NCI-H2107 treated with DMSO at 0.1 percent for 48 hours (cell line): ENCODE results near the gene FMO2.
"Not testable (repeated sequence)": the region's sequence is repeated elsewhere in the genome, so short reads cannot be mapped to it uniquely, and the experiment has no call there.

Experiments used
- DNase-seq: peaks from one replicate; lab custom pipeline; 2025; ENCODE audit not compliant: unreplicated experiment; lab: John Stamatoyannopoulos, UW

The FMO2 gene

DNA sequence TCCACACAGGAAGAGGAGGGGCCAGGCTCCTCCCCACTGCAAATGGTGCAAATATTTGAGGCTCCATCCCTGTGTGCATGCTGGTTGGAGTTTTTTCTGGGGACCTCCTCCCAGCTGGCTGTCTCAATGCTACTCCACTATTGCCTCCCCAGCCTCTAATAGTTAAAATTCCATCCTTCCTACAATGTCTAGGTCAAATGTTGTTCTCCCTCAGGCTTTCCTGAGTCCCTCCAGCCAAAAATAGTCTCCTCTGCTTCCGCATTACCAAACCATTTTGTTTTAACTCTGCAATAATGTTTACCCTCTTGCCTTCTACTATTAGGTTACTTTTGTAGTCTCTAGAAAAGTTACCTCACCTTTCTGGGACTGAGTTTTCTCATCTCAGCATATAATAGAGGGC lies 33.6 kb downstream of the FMO2 start:
- no peak for DNase-seq

DNA sequence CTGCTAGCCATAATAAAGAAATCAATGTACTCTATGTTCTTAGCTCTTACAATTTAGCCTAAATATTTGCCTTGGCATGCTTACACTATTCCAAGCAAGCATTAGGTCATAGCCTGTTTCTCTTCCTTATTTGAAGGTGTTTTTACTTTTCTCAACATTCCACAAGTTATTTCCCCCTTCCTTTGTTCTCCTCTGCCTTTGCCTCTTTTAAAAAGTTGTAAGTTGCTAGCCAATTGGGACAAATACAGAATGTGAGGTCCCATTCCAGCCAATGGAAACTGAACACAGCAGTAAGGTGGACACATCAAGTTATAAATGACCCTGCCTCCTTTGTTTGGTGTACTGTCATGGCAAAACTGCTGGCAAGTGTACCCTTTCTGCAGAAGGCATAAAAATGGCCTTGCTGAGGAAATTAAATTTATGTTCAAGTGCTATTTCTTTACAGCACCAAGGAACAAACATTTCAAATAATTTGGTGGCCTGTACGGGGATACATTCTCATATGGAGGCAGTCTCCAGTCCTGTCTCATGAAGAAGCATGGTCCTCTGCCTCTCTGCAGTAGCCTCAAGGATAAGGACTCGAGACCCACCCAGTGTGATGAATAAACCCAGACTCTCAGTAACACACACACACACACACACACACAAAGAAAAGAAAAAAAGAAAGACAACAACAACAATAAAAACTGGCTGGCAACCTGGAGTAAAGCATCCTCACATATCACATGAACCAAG lies 34.4 kb downstream of the FMO2 start:
- DNase-seq: no peak

DNA sequence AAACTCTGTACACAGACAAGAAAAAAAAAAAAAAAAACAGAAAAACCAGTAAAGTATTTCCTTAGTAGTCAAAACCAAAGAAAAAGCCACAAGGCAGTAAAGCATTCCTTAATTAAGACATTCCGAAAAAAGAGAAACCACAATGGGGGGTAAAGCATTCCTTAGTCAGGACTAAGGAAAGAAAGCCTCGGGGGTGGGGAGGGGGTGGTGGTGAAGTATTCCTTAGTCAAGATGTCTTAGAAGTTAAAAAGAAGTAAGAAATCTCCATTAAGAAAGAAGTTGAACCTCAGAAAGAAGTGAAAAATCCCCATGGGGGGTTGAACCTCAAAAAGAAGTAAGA lies 35.0 kb downstream of the FMO2 start:
- DNase-seq: no peak

DNA sequence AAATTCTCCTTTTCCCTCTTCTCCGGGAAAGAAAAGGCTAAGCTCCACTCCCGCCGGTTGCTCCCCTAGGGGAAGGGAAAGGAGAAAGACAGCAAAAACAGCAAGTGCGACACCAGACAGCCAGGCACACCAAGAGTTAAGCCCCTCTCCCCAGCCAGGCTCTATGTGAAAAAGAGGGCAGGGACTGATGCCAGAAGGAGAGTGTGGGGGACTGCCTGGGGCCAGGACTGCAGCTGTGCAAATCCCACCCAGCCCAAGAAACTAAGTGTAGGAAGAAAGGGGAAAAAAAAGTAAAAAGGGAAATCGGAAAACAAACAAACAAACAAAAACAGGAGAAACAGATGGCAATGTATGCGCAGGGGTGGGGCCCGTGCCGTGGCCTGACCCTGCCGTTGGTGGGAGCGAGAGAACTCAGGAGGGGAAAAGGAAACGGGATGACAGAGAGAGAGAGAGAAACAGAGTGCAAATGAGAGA lies 35.5 kb downstream of the FMO2 start:
- no peak for DNase-seq

DNA sequence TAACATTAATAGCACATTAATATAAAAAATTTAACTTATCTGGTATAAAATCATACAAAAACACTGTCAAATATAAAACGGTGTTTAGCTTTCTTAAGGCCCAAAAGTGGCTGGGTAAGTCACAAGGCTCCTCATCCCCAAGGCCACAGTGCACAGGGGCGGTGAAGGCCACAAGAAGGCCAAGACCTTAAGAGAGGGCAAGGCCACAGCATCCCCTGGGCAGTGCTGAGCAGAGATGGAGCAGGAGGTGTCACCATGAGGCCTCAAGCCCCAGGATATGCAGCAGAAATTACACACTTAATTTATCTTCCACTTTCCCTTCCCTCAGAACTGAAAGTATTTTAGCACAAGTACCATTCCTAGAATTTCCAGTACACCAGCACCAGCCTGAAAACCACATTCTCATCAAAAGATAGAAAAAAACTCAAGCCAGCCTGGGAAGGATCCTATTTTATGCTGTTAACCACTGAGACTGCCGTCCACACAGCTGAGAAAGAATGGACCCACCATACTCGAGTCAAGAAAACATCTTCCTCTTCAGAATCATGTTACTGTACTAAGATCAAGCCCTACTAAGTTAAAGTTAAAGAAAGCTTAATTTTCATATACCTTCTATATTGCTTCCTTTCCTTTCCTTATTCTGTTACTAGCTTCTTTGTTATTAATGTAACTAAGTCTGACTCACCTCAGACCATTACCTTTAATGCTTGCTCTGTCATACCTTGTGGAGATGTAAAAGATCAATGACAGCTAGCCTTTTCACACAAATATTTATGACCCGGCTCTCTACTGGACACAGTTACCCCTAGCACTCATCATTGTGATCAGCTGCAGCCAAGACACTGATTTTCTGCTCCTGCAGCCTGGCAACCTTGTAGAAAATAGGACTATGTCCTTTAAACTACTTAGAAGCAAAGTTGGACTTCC lies 36.8 kb downstream of the FMO2 start:
- no peak for DNase-seq

DNA sequence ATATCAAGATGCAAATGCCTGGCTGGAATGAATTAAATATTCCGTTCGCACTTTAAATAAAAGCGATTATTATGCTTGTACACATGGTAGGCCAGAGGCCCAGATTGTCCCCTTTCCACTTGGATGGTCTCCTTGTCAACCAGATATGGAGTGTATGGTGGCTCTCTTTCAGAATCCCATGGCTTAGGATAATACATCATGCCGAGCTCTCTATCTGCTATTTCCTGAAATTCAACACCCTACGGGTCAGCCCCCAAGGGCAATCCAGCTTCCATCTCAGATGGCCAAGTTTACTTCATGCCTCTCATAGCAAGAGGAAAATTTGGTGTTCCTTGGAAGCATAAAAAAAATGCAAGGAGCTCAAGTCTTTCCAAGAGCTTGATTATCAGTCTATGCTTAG lies 37.8 kb downstream of the FMO2 start:
- no peak for DNase-seq

DNA sequence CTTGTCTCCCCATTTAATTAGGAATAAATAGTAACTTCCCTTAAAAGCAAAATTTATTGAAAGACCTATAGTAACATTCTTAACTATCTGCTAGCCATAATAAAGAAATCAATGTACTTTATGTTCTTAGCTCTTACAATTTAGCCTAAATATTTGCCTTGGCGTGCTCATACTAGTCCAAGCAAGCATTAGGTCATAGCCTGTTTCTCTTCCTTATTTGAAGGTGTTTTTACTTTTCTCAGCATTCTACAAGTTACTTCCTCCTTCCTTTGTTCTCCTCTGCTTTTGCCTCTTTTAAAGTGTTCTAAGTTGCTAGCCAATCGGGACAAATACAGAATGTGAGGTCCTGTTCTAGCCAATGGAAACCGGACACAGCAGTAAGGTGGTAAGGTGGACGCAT lies 39.2 kb downstream of the FMO2 start:
- DNase-seq: not testable (repeated sequence)

DNA sequence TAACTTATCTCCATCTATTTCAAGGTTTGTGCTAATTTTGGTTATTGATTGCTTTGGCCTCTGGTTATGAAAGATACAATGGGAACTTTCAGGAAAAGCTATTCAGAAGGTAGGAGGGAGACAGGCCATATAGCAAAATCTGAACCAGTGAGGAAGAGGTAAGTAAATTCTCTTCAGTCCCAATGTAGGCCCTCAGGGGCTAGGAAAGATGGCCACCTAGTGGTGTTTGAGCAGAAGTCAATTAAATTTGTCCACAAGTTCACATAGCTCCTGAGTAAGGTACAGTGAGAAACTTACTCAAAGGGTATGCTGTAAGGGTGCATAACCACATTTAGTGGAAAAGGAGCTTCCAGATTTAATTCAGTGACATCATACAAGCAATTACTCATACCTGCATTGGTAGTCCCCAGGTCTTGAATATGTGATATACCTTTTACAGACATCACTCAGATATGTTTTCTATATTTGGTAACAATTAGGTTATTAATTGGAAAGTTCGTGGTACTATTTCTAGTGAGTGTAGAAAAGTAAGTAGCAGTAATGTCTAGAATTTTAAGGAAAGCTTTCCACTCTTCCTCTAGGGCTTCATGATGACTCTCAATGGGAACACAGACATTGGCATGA lies 41.8 kb downstream of the FMO2 start:
- peak; percentile 94 for DNase-seq

DNA sequence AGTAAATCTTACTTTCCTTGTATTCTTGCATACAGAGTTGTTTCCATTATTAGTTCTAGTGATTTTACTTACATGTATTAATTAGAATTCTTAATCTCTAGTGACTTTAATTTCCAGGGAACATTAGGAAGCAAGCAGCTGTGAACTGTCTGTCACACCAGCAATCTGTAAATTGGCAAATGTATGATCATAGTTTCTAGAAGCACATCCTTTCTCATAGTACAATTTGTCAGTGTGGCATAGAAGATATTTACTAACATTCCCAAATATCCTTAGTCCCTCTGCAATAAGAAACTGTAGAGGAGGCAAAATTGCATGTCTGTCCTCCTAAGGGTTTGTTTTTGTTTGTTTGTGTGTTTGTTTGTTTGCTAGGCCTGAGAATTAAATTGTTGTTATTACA lies 46.2 kb downstream of the FMO2 start:
- no peak for DNase-seq

DNA sequence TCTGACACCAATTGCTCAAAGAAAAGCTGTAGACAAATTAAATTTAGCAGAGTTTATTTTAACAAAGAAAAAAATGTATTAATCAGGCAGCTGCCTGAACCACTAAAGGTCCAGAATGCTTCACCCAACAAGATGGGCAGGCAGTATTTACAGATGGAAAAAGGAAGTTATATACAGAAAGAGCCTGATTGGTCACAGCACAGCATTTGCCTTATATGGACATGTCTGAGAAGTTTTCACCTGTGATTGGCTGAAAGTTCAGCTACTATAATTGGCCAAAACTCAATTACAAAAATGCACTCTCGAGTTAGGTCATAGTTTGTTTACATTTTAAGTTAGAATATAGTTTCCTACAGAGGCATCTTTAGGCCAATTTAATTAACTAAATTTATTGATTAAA lies 48.1 kb downstream of the FMO2 start:
- DNase-seq: no peak

DNA sequence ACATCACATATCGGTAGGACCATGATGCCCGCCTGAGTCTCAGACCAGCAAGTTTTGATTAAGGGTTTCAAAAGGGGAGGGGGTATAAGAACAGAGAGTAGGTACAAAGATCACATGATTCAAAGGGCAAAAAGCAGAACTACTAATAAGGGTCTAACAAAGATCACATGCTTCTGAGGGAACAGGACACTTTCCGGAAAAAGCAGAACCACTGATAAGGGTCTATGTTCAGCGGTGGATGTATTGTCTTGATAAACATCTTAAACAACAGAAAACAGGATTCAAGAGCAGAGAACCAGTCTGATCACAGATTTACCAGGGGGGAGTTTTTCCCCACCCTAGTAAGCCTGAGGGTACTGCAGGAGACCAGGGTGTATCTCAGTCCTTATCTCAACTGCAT lies 51.1 kb downstream of the FMO2 start:
- not testable (repeated sequence) for DNase-seq

DNA sequence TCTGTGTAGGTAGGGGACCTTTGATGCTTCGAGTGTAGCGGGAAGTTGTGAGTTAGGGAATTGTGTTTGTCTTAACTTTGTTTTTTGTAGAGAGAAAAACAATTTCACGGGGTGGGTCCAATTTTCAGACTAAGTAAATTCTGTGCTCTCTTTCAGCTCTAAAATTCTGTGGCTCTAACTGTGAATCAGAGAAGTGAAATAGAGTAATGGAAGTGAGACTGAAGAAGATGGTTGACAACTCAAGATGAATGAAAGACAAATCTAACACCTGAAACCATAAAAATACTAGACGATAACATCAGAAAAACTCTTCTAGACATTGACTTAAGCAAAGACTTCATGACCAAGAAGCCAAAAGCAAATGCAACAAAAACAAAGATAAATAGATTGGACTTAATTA lies 58.8 kb downstream of the FMO2 start:
- no peak for DNase-seq

DNA sequence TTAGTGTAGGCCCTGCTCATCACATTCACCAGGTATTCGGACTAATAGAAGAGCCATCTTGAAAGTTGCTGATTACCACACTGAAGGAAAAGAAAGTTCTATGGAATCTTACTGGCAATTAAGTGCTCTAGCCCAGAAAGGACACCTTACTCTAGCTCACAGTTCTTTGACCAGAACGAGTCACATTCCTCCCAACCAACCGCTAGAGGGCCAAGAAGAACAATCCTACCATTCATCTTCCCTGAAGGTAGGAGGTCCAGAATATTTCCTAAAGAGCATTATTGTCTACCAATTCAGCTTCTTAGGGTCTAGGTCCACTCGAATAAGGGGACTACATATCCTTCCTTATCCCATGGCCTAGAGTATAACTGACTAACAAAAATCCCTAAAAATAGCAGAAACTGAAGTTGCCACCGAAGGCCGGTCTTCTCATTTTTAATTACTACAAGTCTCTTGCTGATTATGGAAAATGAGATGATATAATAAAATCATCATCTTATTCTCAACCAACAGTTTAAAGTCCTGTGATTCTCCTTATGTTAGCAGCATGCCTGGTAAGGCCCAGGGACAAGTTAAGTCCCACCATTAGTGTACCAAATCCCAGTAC lies 60.5 kb downstream of the FMO2 start:
- DNase-seq: peak; percentile 27

DNA sequence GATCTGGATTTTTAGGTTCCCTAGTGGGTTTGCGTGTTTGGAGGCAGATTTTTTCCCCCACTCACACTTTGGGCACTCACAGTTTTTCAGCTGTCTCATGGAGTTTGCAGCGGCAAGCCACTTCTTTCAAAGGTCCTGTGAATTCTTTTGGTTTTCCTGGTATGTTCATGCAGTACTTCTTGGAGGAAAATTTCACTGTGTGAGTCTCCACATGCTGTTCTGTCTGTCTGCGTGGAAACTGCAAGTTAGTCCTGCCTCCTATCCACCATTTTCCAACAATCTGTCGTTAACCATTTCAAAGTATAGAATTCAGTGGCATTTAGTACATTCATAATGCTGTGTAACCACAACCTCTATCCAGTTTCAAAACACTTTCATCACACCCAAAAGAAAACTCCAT lies 62.4 kb downstream of the FMO2 start:
- no peak for DNase-seq

DNA sequence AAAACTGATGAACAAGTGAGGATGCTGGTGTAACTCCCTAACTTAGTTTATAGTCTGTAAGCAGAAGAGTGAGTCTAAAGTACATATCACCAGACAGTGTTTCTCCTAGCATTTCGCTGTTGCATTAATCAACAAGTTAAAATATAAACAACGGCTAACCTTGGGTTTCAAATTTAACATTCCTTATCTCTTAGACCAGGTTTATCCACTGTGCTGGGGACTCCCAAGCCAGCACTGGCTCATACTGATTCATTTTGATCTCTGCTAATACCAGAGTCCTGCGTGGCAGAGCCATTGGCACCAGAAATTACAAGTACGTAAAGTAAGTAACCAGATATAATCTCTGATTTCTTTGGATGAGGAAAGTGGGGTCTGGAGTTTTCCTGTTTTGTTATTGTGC lies 63.2 kb downstream of the FMO2 start, which contains the start of gene FMO1:
FMO1 (plus strand) TSS at position 193 of the 400 bp plus-strand sequence. CDS start 9,594 bp downstream, outside the sequence.
- no peak for DNase-seq

DNA sequence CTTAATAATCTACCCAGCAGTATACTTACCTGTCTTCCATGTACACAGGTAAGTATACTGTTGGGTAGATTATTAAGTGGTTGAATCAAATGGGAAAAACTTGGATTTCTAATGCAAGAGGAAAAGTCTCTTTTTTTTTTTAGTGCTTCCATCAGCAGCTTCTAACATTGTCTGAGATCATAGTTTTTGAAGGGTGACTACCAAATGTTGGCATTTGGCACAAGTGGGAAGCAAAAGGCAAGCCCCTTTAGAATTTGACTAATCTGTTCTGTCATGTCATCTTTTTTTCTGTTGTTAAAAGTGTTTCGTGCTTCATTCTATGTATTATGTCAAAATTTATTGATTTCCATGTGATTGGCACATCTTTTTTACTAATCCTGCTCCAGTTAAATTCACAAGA lies 63.7 kb downstream of the FMO2 start:
- no peak for DNase-seq

DNA sequence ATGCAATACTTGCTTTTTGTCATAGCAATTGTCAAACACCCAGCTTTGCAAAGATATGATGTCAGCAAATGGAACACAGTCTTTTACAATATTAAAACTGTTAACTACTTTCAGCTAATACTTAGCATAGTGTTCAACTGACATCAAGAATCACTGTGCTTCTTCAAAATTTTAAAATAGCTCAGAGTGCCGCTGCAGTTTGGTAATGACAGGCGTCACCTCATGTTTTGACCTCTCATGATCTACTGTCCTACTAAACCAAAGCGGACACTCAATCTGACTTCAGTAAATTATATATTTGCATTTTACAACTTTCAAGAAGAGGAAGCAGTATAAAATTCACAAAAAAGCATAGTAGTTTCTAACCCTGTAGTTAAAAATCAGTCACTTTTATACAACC lies 65.2 kb downstream of the FMO2 start:
- DNase-seq: no peak

DNA sequence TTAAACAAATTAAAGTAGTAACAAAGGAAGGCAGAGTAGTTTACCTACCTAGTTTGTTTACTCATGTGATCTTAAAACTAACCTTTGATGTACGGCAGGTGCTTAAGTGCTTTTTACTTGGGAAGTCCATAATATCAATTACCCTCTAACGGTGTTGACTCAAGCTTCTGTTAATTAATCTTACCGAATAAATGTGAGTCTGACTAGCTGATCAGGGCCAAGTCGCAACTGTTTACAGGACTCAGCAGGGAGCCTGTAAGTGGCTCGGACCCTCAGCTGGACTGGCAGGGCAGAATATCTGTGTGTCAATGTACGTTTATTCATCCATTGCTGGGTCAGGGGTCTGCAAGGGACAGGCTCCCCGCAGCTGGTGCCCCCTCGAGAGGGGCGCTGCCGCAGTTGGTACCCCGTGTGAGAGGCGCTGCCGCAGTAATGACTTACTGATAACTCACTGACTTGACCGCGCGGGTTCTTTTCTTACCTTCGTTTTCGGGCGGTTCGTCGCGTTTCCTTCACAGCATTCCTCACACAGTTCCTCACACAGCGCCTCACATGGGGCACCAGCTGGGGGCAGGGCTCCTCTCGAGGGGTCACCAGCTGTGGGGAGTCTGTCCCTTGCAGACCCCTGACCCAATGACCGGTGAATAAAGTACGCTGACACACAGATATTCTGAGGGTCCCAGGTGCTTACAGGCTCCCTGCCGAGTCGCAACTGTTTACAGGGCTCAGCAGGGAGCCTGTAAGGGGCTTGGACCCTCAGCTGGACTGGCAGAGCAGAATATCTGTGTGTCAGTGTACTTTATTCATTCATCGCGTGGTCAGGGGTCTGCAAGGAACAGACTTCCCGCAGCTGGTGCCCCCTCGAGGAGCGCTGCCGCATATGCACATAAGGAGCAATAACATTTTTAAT lies 66.2 kb downstream of the FMO2 start:
- DNase-seq: peak; percentile 84

DNA sequence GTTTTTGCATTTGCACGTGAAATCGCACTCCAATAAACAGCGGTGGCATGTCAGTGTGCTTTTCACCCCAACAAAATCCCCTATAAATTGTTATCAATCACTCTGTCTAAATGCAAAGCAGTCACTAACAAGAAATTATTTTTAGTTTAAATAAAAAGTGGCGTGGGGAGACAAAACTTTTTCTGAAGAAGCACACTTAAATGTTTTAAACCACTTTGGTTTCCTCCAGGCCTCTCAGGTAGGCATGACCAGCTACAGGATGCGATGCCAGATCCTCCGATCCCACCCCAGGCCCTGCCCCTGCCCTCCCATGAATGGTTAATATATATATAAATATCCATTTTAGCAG lies 66.8 kb downstream of the FMO2 start:
- DNase-seq: no peak

DNA sequence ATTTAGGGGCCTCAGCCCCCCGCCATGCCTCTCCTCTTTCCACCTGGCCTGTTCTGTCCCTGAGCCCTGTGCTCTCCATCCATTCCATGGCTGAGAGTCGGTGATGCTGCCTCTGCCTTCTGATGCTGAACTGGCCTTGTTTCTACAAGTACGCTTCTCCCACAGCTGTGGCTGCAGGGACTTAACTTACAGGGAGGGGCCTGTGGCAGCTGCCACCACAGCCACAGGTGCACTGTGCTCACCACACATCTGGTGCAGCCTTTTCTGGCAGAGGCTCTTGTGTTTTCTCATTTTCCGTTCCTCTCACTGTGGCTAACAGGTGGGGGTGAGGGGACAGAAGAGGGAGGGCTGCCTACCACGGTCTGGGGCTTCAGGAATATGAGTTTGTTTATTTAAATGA lies 67.4 kb downstream of the FMO2 start:
- DNase-seq: peak; percentile 23
